NB4 (cell line): ENCODE results near the gene MRPL27.

Experiments used
- DNase-seq: peaks from one replicate; pipeline ENCODE4 v3.0.0; 2010; ENCODE audit warnings: low read depth
- H3K4me3 ChIP-seq: one replicate; pipeline ENCODE4 v1.5.1; 2011; ENCODE audit warnings: mild to moderate bottlenecking, low read depth, low read length, moderate library complexity
- MAX ChIP-seq: IDR thresholded peaks from 2 replicates; pipeline ENCODE4 v1.6.1; 2011; ENCODE audit warnings: low read depth, low read length
- MYC ChIP-seq: IDR thresholded peaks from 2 replicates; pipeline ENCODE4 v1.6.1; 2011; ENCODE audit warnings: low read depth, low read length
- TF ChIP-seq, protein P1 (sequence below): IDR thresholded peaks from one replicate; pipeline ENCODE4 v1.5.1; 2012; ENCODE audit warnings: low read depth, low read length

Gene MRPL27

DNA sequence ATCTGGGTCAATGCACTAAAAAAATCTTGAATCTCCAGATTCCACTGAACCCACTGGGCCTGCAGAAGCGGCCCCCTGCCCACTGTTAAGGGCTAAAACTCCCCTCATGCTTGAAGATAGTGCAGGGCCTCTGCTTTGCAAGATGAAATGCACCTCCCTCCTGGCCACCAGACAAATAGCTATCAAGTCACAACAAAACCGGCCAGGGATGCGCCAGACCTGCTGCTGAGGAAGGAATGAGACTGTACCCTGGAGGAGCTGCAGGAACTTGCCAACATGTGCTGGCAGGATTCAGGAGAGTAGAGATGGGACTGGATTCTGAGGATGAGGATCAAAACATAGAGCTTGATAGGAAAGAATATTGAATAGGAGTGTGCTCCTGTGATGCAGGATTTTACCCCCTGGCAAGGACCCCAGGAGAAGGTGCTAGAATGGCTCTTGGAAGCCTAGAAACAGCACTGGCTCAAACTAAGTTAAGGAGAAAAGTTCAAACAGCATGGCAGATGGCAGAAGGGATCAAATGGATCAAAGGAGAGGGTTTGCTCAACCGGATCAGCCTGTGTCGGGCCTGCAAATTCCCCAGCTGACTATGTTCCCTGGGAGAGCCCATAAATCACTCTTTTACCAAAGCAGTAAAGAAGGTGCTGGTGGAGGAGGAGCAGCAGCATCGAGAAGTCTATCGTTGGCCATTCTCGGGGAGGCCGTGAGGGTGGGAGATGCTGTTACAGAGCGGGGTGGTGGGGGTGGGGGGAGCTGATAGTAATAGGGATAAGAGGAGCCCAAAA, 54.3 kb downstream of the MRPL27 start:
- DNase-seq = no peak
- no peak overlapping the region for H3K4me3 ChIP-seq
- TF ChIP-seq, protein P1, sequence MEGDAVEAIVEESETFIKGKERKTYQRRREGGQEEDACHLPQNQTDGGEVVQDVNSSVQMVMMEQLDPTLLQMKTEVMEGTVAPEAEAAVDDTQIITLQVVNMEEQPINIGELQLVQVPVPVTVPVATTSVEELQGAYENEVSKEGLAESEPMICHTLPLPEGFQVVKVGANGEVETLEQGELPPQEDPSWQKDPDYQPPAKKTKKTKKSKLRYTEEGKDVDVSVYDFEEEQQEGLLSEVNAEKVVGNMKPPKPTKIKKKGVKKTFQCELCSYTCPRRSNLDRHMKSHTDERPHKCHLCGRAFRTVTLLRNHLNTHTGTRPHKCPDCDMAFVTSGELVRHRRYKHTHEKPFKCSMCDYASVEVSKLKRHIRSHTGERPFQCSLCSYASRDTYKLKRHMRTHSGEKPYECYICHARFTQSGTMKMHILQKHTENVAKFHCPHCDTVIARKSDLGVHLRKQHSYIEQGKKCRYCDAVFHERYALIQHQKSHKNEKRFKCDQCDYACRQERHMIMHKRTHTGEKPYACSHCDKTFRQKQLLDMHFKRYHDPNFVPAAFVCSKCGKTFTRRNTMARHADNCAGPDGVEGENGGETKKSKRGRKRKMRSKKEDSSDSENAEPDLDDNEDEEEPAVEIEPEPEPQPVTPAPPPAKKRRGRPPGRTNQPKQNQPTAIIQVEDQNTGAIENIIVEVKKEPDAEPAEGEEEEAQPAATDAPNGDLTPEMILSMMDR = no peak
- TF ChIP-seq MAX = no peak
- no peak for TF ChIP-seq MYC
